Chondrocyte (in vitro differentiated cells): ENCODE data around the gene KIFC3. TPM values are rescaled to one million over a fixed set of nuclear protein-coding genes. Genes with fewer than 3 reads are reported as not detected.

Experiments used
- DNase-seq: peaks from one replicate; pipeline ENCODE4 v3.0.0; 2021; ENCODE audit warnings: mixed read lengths, low spot score
- H3K27ac Mint-ChIP-seq: one replicate; pipeline ENCODE4 v1.8.0; 2021; ENCODE audit warnings: mild to moderate bottlenecking, moderate library complexity, mixed read lengths; ENCODE audit not compliant: unreplicated experiment
- H3K27me3 Mint-ChIP-seq: 2 replicates; pipeline ENCODE4 v1.8.0; 2021; ENCODE audit warnings: low read depth, mixed read lengths
- H3K36me3 Mint-ChIP-seq: 2 replicates; pipeline ENCODE4 v1.8.0; 2021; ENCODE audit warnings: low read depth, mixed read lengths
- H3K4me1 Mint-ChIP-seq: 2 replicates; pipeline ENCODE4 v1.8.0; 2021; ENCODE audit warnings: low read depth, mild to moderate bottlenecking, mixed read lengths
- H3K4me3 Mint-ChIP-seq: one replicate; pipeline ENCODE4 v1.8.0; 2021; ENCODE audit warnings: mild to moderate bottlenecking, moderate library complexity, mixed read lengths; ENCODE audit not compliant: unreplicated experiment
- H3K9me3 Mint-ChIP-seq: 2 replicates; pipeline ENCODE4 v1.8.0; 2021; ENCODE audit warnings: low read depth, mixed read lengths
- total RNA-seq: library from RNA; stranded (reverse); gene quantifications from 3 replicates; pipeline ENCODE4 v1.2.1, GENCODE V29; 2021
- TF ChIP-seq, protein P1 (sequence below): fragments of 200-600 bp; sonication (generic); IDR thresholded peaks from 2 replicates; pipeline ENCODE4 v1.5.0; 2021; ENCODE audit warnings: antibody characterized with exemption, mild to moderate bottlenecking, moderate library complexity

The KIFC3 gene
- total RNA-seq, 1 donor from 2014 or later, result 75.6 TPM

GRCh38 chr16:57801098-57801808 is 1.0 kb downstream of the KIFC3 start:
- peak overlapping the region; percentile 84 for H3K4me3 Mint-ChIP-seq
- DNase-seq, result no peak
- H3K9me3 Mint-ChIP-seq, result no peaks in the 10 kb centered on the region
- H3K36me3 Mint-ChIP-seq, result peaks cover 5% of the 10 kb centered on the region
- H3K4me1 Mint-ChIP-seq, result peaks cover 70% of the 10 kb centered on the region
- peak overlapping the region; percentile 92 for H3K27ac Mint-ChIP-seq
- H3K27me3 Mint-ChIP-seq, result no peaks in the 10 kb centered on the region
- TF ChIP-seq, protein P1, sequence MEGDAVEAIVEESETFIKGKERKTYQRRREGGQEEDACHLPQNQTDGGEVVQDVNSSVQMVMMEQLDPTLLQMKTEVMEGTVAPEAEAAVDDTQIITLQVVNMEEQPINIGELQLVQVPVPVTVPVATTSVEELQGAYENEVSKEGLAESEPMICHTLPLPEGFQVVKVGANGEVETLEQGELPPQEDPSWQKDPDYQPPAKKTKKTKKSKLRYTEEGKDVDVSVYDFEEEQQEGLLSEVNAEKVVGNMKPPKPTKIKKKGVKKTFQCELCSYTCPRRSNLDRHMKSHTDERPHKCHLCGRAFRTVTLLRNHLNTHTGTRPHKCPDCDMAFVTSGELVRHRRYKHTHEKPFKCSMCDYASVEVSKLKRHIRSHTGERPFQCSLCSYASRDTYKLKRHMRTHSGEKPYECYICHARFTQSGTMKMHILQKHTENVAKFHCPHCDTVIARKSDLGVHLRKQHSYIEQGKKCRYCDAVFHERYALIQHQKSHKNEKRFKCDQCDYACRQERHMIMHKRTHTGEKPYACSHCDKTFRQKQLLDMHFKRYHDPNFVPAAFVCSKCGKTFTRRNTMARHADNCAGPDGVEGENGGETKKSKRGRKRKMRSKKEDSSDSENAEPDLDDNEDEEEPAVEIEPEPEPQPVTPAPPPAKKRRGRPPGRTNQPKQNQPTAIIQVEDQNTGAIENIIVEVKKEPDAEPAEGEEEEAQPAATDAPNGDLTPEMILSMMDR, result peak; percentile 41

DNA sequence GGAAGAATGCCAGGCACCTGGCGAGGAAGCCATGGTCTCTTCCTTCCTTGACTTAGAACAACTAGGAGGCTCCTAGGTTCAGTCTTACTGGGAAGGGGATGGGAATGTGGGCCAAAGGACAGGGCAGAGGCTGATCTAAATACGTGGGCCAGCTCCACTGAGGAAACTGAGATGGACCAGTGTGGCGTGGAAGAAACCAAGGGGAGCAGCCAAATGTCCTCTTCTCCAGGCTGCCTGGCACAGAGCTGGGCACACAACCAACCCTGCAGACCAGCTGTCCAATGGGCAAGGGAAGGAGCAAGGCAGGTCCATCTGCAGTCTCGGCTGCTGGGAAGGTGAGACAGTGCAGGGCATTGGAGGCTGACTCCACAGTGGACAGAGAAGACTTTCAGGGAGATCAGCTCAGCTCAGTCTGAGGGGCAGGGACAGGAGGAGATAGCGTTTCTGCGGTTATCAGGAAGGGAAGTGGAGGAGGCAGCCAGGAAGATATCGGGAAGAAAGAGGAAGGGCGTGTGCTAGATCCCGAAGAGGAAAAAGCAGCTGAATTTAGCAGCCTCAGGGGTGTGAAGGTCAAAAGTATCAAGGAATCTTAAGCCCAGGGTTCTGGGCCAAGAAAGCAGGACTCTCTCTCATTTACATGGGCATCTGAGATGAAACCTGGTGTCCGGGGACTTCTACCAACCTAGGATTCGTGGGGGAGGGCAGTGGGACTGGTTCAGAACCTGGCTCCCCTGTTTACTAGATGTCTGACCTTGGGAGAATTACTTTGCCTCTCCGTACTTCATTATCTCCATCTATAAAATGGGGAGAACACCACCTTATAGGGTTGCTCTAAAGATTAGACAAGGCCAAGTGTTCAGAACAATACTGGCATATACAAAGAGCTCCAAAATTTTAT is 1.8 kb downstream of the KIFC3 start:
- peak overlapping the region; percentile 84 for H3K4me3 Mint-ChIP-seq
- DNase-seq, result no peak
- no peaks in the 10 kb centered on the region for H3K9me3 Mint-ChIP-seq
- H3K4me1 Mint-ChIP-seq, result peaks cover 70% of the 10 kb centered on the region
- no peaks in the 10 kb centered on the region for H3K27me3 Mint-ChIP-seq
- TF ChIP-seq, protein P1, result no peak
- peaks cover 5% of the 10 kb centered on the region for H3K36me3 Mint-ChIP-seq
- peak overlapping the region; percentile 92 for H3K27ac Mint-ChIP-seq

- no peak for DNase-seq
- Mint-ChIP-seq H3K4me1 (peaks cover 71% of the 10 kb centered on the region), H3K36me3 (peaks cover 5% of the 10 kb centered on the region), H3K9me3 (no peaks in the 10 kb centered on the region), H3K27ac (no peak overlapping the region), H3K27me3 (no peaks in the 10 kb centered on the region), H3K4me3 (peak overlapping the region; percentile 84)
- TF ChIP-seq, protein P1, result no peak
These were observed 2.6 kb downstream of the KIFC3 start for GRCh38 chr16:57799600-57800199.

- peaks cover 8% of the 10 kb centered on the region for H3K36me3 Mint-ChIP-seq
- no peak for DNase-seq
- peak overlapping the region; percentile 63 for H3K4me3 Mint-ChIP-seq
- H3K4me1 Mint-ChIP-seq, result peaks cover 66% of the 10 kb centered on the region
- H3K9me3 Mint-ChIP-seq, result no peaks in the 10 kb centered on the region
- TF ChIP-seq, protein P1, result no peak
- no peaks in the 10 kb centered on the region for H3K27me3 Mint-ChIP-seq
- H3K27ac Mint-ChIP-seq, result no peak overlapping the region
These were observed 3.2 kb downstream of the KIFC3 start for GRCh38 chr16:57798953-57799599.
